Breast epithelium (tissue), 4 donors: ENCODE data around the gene KCND2. TPM values are rescaled to one million over a fixed set of nuclear protein-coding genes. Genes with fewer than 3 reads are reported as not detected.

Source experiments
- DNase-seq, 2 donors: peaks; one replicate each; pipeline ENCODE4 v3.0.0-alpha.2; 2019; ENCODE audit warnings: low spot score in 2 of 2
- H3K27ac ChIP-seq, 2 donors: fragments of 200-600 bp; sonication (generic) in 1 of 2; one replicate each; pipeline ENCODE4 v1.5.1; 2016 to 2019; ENCODE audit warnings: mild to moderate bottlenecking in 1 of 2
- H3K27me3 ChIP-seq, 2 donors: fragments of 200-600 bp; sonication (generic) in 1 of 2; one replicate each; pipeline versions ENCODE4 v1.5.1 to v1.6.0; 2017 to 2019; ENCODE audit warnings: control low read depth in 1 of 2, mild to moderate bottlenecking in 1 of 2
- H3K36me3 ChIP-seq: fragments of 200-600 bp; one replicate; pipeline ENCODE4 v1.5.1; 2019
- H3K4me1 ChIP-seq, 2 donors: fragments of 200-600 bp; sonication (generic); one replicate each; pipeline ENCODE4 v1.5.1; 2016 to 2019; ENCODE audit warnings: control low read depth in 1 of 2
- H3K4me3 ChIP-seq, 3 donors: fragments of 200-600 bp; sonication (generic); 1 replicate in 2 of 3; 2 replicates in 1 of 3; pipeline ENCODE4 v1.5.1; 2016 to 2019; ENCODE audit warnings: mild to moderate bottlenecking in 3 of 3, moderate library complexity in 2 of 3
- H3K9me3 ChIP-seq, 2 donors: fragments of 200-600 bp; sonication (generic) in 1 of 2; one replicate each; pipeline ENCODE4 v1.5.1; 2016 to 2019; ENCODE audit warnings: control low read depth in 1 of 2
- CTCF ChIP-seq, 3 donors: fragments of 450-650 bp; IDR thresholded peaks; one replicate each; pipeline ENCODE4 v1.5.1; 2016 to 2017; ENCODE audit warnings: antibody characterized with exemption in 3 of 3, mild to moderate bottlenecking in 3 of 3, moderate library complexity in 3 of 3
- POLR2A ChIP-seq: fragments of 450-650 bp; IDR thresholded peaks from one replicate; pipeline ENCODE4 v1.6.1; 2016; ENCODE audit warnings: antibody characterized with exemption, mild to moderate bottlenecking, moderate library complexity
- POLR2AphosphoS5 ChIP-seq, 3 donors: sonication (generic); formaldehyde crosslinking; IDR thresholded peaks; one replicate each; pipeline ENCODE4 v1.6.1; 2017; ENCODE audit warnings: antibody characterized with exemption in 3 of 3
- intact Hi-C: fragments of 100-400 bp; cut with DNase I; formaldehyde crosslinking; loops from one replicate; pipeline ENCODE4 v1.15.1; 2023; ENCODE audit warnings: low total_unique reads
- total RNA-seq, 3 donors: library from RNA; depleted of rRNA; stranded (reverse); fragments of >200 nt; gene quantifications; one replicate each; pipeline ENCODE4 v1.1.0, GENCODE V29; 2016

KCND2 gene
- total RNA-seq, 3 donors from 2014 or later, result 1.9 to 3.6 (median 2.6) TPM

DNA sequence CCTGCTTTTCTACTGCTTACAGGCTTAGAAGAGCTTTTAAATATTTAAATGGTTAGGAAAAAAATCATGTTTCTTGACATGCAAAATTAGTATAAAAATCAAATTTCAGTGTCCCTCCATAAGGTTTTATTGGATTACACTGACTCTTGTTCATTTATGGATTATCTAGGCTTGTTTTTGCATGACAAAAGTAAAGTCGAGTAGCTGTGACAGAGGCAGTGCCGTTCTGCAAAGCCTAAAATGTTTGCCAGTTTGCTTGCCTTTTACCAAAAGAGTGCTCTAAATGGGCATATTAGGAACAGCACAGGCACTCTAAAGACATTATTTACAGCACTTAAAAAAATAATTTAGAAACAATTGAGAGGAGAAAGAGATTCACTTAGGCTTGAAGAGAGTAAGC lies 445.4 kb downstream of the KCND2 start:
- intact Hi-C loops, result no loop called here
- no peaks in the 10 kb centered on the region for H3K27me3 ChIP-seq
- H3K36me3 ChIP-seq, result no peaks in the 10 kb centered on the region
- H3K9me3 ChIP-seq, result no peaks in the 10 kb centered on the region
- no peak for DNase-seq
- TF ChIP-seq CTCF (IDR thresholded peaks at IDR 0.05) (no peak), POLR2AphosphoS5 (IDR thresholded peaks at IDR 0.05) (no peak), POLR2A (no peak)
- no peaks in the 10 kb centered on the region for H3K4me1 ChIP-seq
- H3K27ac ChIP-seq, result no peak overlapping the region
- H3K4me3 ChIP-seq, result no peak overlapping the region

GRCh38 chr7:120720317-120720716 lies 447.3 kb downstream of the KCND2 start:
- Histone ChIP-seq H3K9me3 (no peaks in the 10 kb centered on the region), H3K27ac (no peak overlapping the region), H3K36me3 (no peaks in the 10 kb centered on the region), H3K4me1 (no peaks in the 10 kb centered on the region), H3K27me3 (no peaks in the 10 kb centered on the region), H3K4me3 (no peak overlapping the region)
- TF ChIP-seq CTCF (IDR thresholded peaks at IDR 0.05), result no peak
- no peak for TF ChIP-seq POLR2AphosphoS5 (IDR thresholded peaks at IDR 0.05)
- no peak for TF ChIP-seq POLR2A
- intact Hi-C loops, result no loop called here
- DNase-seq, result no peak

GRCh38 chr7:120723465-120724385 lies 450.8 kb downstream of the KCND2 start:
- no peak overlapping the region for H3K27ac ChIP-seq
- intact Hi-C loops, result no loop called here
- no peaks in the 10 kb centered on the region for H3K27me3 ChIP-seq

GRCh38 chr7:120724448-120724847 lies 451.5 kb downstream of the KCND2 start:
- intact Hi-C loops, result no loop called here
- TF ChIP-seq POLR2AphosphoS5 (IDR thresholded peaks at IDR 0.05), result no peak
- TF ChIP-seq CTCF (IDR thresholded peaks at IDR 0.05), result no peak
- TF ChIP-seq POLR2A, result no peak
- Histone ChIP-seq H3K27me3 (no peaks in the 10 kb centered on the region), H3K27ac (no peak overlapping the region), H3K4me1 (no peaks in the 10 kb centered on the region), H3K4me3 (no peak overlapping the region), H3K9me3 (no peaks in the 10 kb centered on the region), H3K36me3 (no peaks in the 10 kb centered on the region)
- no peak for DNase-seq

More at GRCh38 chr7:120723465-120724385, 450.8 kb downstream of the KCND2 start:
- Histone ChIP-seq H3K36me3 (no peaks in the 10 kb centered on the region), H3K4me3 (no peak overlapping the region), H3K9me3 (no peaks in the 10 kb centered on the region), H3K4me1 (no peaks in the 10 kb centered on the region)
- DNase-seq, result no peak
- TF ChIP-seq POLR2AphosphoS5 (IDR thresholded peaks at IDR 0.05), result no peak
- TF ChIP-seq POLR2A, result no peak
- no peak for TF ChIP-seq CTCF (IDR thresholded peaks at IDR 0.05)

DNA sequence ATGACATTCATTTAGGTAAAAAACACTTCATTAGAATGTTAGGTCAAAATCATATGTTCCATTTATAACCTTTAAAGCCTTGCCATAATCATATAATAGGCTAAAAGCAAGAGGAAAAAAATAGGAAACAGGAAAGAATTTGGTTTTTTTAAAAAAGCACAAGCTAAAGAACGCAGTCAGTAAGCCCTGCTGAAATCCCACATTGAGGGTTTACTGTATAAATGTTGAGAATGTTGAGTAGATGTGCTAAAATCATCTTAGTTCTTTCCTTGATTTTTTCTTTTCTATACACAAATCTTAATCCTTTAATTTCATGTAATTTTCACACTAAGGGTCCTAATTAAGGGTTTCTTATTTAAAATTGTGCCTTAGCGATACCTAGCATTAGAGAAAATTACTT lies 452.0 kb downstream of the KCND2 start:
- Histone ChIP-seq H3K27ac (no peak overlapping the region), H3K27me3 (no peaks in the 10 kb centered on the region), H3K9me3 (no peaks in the 10 kb centered on the region), H3K4me1 (no peaks in the 10 kb centered on the region), H3K36me3 (no peaks in the 10 kb centered on the region), H3K4me3 (no peak overlapping the region)
- no peak for DNase-seq
- TF ChIP-seq POLR2A (no peak), POLR2AphosphoS5 (IDR thresholded peaks at IDR 0.05) (no peak), CTCF (IDR thresholded peaks at IDR 0.05) (no peak)
- intact Hi-C loops, result no loop called here
